Right cardiac atrium (tissue), 5 donors: ENCODE results near the gene FRAT1. TPM values are rescaled to one million over a fixed set of nuclear protein-coding genes. Genes with fewer than 3 reads are reported as not detected.

Experiments used
- ATAC-seq, 2 donors: fragments of 200-7000 bp; cut with Tn5 transposase; one replicate each; pipeline versions ENCODE4 v1.8.0 to v1.9.1; 2020; ENCODE audit warnings: moderate library complexity in 2 of 2, mild to moderate bottlenecking in 1 of 2
- DNase-seq, 3 donors: peaks; one replicate each; pipeline ENCODE4 v3.0.0-alpha.2; 2020
- H3K27ac ChIP-seq: one replicate; pipeline ENCODE4 v1.5.1; 2013; ENCODE audit warnings: mild to moderate bottlenecking, low read length, control low read depth, moderate library complexity
- H3K27me3 ChIP-seq: one replicate; pipeline ENCODE4 v1.6.1; 2013; ENCODE audit not compliant: control insufficient read depth, insufficient read depth
- H3K4me1 ChIP-seq: one replicate; pipeline ENCODE4 v1.6.1; 2013; ENCODE audit warnings: low read length; ENCODE audit not compliant: control insufficient read depth, insufficient read depth
- H3K4me3 ChIP-seq: one replicate; pipeline ENCODE4 v1.5.1; 2013; ENCODE audit warnings: low read length, control low read depth
- H3K9me3 ChIP-seq: one replicate; pipeline ENCODE4 v1.6.1; 2013; ENCODE audit warnings: low read length; ENCODE audit not compliant: control insufficient read depth
- WGBS: extraction: QIAGEN DNeasy Blood & Tissue Kit; methylation state at CpG from one replicate; pipeline ENCODE4 v1.1.7; 2013; 5-methylcytosine and 5-hydroxymethylcytosine counted together
- intact Hi-C, 4 donors: fragments of 100-400 bp; cut with DNase I; formaldehyde crosslinking; loops; one replicate each; pipeline versions ENCODE4 v1.11.0 to v1.14.0; 2022 to 2023
- polyA plus RNA-seq: library from polyadenylated mRNA; stranded (reverse); fragments of 200-250 nt; gene quantifications from one replicate; pipeline ENCODE4 v1.2.3, GENCODE V29; 2013
- total RNA-seq, 4 donors: library from RNA; stranded (reverse); fragmentation: NEBNext Ultra II Directional; extraction: Animal tissue kit (Norgen Biotek cat#: 25700); gene quantifications; one replicate each; pipeline ENCODE4 v1.2.1, GENCODE V29; 2021
- donor health status: healthy with polysubstance abuse.
- donor health status: DM: no; HTN: yes; CAD: no.
- donor health status: DM: no; HTN: no; CAD: no.
- donor health status: DM: no; HTN: yes; CAD: no; lungs with severe emphysema.
- donor health status: DM: yes; HTN: yes; CAD: no.

Gene FRAT1
- total and polyA plus RNA-seq, 5 donors, result 1.6 to 6.6 (median 6.1) TPM

GRCh38 chr10:97327348-97328294 is 8.6 kb downstream of the FRAT1 start:
- 79% methylated on average over 7 of the region's 7 CpGs for WGBS

GRCh38 chr10:97328646-97329453 is 9.8 kb downstream of the FRAT1 start:
- peaks cover 7% of the 10 kb centered on the region for H3K4me1 ChIP-seq
- H3K4me3 ChIP-seq, result no peak overlapping the region
- no peak for ATAC-seq
- H3K27ac ChIP-seq, result no peak overlapping the region
- DNase-seq, result no peak
- no peaks in the 10 kb centered on the region for H3K9me3 ChIP-seq
- intact Hi-C loops, result no loop called here
- WGBS, result 67% methylated on average over 3 of the region's 3 CpGs
- H3K27me3 ChIP-seq, result no peaks in the 10 kb centered on the region

More at GRCh38 chr10:97327348-97328294, 8.6 kb downstream of the FRAT1 start:
- H3K27me3 ChIP-seq, result no peaks in the 10 kb centered on the region
- no peaks in the 10 kb centered on the region for H3K9me3 ChIP-seq
- intact Hi-C loops, result no loop called here
- ATAC-seq, result no peak
- no peak overlapping the region for H3K4me3 ChIP-seq
- H3K4me1 ChIP-seq, result peaks cover 5% of the 10 kb centered on the region
- H3K27ac ChIP-seq, result no peak overlapping the region
- no peak for DNase-seq

DNA sequence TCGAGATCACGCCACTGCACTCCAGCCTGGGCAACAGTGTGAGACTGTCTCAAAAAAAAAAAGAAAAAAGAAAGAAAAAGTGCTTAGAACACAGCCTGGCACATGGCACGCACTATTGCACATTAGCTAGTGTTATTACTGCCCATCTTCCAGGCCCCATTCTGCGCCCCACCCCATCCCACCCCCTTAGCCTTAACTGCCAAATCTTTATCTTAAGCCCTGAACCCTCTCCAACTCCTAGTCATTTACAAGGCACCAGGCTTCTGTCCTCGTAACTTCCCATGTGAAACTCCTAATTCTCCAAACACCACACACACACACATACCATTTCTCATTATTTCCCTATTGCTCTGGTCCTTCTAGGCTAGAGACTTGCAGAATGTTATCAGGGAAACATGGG is 10.7 kb downstream of the FRAT1 start:
- Histone ChIP-seq H3K27ac (no peak overlapping the region), H3K4me3 (no peak overlapping the region), H3K9me3 (no peaks in the 10 kb centered on the region), H3K27me3 (no peaks in the 10 kb centered on the region), H3K4me1 (peaks cover 7% of the 10 kb centered on the region)
- 72% methylated on average over 5 of the region's 5 CpGs for WGBS
- ATAC-seq (no peak), DNase-seq (peak in 1 of 3 donors; percentile 65)
- intact Hi-C loops, result loop anchor here in 2 of 4 donors (5.0 to 10.0 kb wide), 2 partner anchors 37 to 45 kb away; partner anchors contain the start of gene ARHGAP19 (in 1 of the 2)

DNA sequence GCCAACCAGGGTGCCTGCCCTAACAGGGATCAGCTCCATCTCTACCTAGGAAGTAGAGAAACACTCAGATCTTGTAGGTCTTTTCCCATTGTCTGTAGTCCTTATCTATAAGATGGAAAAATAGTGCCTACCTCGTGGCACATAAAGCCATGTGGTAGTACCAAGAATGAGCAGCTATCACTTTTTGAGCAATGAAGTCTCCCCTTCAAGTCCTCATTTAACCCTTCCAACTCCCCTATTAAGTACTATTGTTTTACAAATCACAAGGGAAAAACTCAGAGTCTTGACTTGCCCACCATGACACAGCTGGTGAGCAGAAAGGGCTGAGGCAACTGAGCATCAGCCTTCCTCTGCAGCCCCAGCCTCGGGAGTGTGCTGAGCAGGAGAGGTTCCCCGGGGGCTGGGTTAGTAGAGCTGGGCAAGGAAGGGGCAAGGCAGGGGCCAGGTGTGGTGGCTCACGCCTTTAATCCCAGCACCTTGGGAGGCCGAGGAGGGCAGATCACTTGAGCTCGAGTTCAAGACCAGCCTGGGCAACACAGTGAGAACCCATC is 12.2 kb downstream of the FRAT1 start:
- H3K27me3 ChIP-seq, result no peaks in the 10 kb centered on the region
- intact Hi-C loops, result loop anchor here in 2 of 4 donors (5.0 to 10.0 kb wide), 2 partner anchors 39 to 46 kb away; partner anchors contain the start of gene ARHGAP19 (in 1 of the 2)
- no peak for ATAC-seq
- peaks cover 7% of the 10 kb centered on the region for H3K4me1 ChIP-seq
- peak overlapping the region; percentile 67 for H3K4me3 ChIP-seq
- DNase-seq, result no peak
- 66% methylated on average over 6 of the region's 6 CpGs for WGBS
- H3K9me3 ChIP-seq, result no peaks in the 10 kb centered on the region
- H3K27ac ChIP-seq, result no peak overlapping the region

DNA sequence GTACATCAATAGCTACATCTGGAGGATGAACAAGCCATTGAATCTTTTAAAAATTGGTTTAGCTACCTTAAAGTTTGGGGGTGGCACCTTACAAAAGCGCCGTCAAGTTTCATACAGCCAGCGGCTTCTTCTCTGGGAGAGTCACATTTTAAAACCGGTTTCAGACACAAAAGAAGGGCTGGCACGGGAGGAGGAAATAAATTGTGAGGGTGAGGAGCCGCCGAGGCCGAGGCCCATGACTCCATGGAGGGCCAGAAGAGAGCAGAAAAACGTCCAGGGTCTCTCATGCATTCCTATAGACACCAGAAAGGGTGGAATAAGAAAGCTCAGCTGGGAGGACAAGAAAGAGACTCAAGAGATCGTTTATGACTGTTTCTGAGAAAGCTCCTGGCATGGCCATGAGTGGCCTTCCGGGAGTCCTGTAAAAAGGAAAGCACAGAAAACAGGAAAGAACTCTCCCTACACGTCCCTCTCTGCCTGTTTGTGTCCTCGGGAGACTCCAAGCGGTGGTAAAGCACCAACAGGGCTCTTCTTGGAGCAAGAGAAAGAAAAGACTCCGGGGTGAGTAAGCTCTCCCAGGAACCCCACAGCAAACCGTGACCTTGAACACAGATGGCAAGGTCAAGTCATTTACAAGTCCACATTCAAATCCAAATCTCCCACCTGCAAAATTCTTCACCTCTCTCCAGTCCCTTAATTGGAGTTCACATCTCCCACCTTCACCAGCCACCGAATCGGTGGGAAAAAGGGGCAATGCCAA is 13.7 kb downstream of the FRAT1 start:
- H3K27ac ChIP-seq, result peak overlapping the region; percentile 59
- intact Hi-C loops, result loop anchor here in 2 of 4 donors (5.0 to 10.0 kb wide), 2 partner anchors 40 to 48 kb away; partner anchors contain the start of gene ARHGAP19 (in 1 of the 2)
- peaks cover 10% of the 10 kb centered on the region for H3K4me1 ChIP-seq
- DNase-seq (peak in 2 of 3 donors; percentile 26 to 62), ATAC-seq (peak; percentile 41 to 43)
- peak overlapping the region; percentile 67 for H3K4me3 ChIP-seq
- no peaks in the 10 kb centered on the region for H3K9me3 ChIP-seq
- WGBS, result 10% methylated on average over 18 of the region's 18 CpGs
- H3K27me3 ChIP-seq, result no peaks in the 10 kb centered on the region

- peaks cover 10% of the 10 kb centered on the region for H3K4me1 ChIP-seq
- peak in 1 of 3 donors; percentile 61 for DNase-seq
- peak overlapping the region; percentile 67 for H3K4me3 ChIP-seq
- intact Hi-C loops, result loop anchor here in 2 of 4 donors (5.0 to 10.0 kb wide), 2 partner anchors 41 to 48 kb away; partner anchors contain the start of gene ARHGAP19 (in 1 of the 2)
- no peak for ATAC-seq
- no peaks in the 10 kb centered on the region for H3K9me3 ChIP-seq
- H3K27me3 ChIP-seq, result no peaks in the 10 kb centered on the region
- peak overlapping the region; percentile 59 for H3K27ac ChIP-seq
- WGBS, result 3% methylated on average over 7 of the region's 7 CpGs
These were observed 14.2 kb downstream of the FRAT1 start for GRCh38 chr10:97333351-97333600.

GRCh38 chr10:97333601-97334369 is 14.7 kb downstream of the FRAT1 start:
- Histone ChIP-seq H3K9me3 (no peaks in the 10 kb centered on the region), H3K4me1 (peaks cover 8% of the 10 kb centered on the region), H3K4me3 (peak overlapping the region; percentile 67), H3K27me3 (no peaks in the 10 kb centered on the region), H3K27ac (peak overlapping the region; percentile 59)
- intact Hi-C loops, result loop anchor here in 2 of 4 donors (5.0 to 10.0 kb wide), 2 partner anchors 41 to 49 kb away; partner anchors contain the start of gene ARHGAP19 (in 1 of the 2)
- WGBS, result under 1% methylated on average over 89 of the region's 89 CpGs
- peak; percentile 50 to 82 (median 80) for DNase-seq
- peak; percentile 7 to 22 for ATAC-seq

DNA sequence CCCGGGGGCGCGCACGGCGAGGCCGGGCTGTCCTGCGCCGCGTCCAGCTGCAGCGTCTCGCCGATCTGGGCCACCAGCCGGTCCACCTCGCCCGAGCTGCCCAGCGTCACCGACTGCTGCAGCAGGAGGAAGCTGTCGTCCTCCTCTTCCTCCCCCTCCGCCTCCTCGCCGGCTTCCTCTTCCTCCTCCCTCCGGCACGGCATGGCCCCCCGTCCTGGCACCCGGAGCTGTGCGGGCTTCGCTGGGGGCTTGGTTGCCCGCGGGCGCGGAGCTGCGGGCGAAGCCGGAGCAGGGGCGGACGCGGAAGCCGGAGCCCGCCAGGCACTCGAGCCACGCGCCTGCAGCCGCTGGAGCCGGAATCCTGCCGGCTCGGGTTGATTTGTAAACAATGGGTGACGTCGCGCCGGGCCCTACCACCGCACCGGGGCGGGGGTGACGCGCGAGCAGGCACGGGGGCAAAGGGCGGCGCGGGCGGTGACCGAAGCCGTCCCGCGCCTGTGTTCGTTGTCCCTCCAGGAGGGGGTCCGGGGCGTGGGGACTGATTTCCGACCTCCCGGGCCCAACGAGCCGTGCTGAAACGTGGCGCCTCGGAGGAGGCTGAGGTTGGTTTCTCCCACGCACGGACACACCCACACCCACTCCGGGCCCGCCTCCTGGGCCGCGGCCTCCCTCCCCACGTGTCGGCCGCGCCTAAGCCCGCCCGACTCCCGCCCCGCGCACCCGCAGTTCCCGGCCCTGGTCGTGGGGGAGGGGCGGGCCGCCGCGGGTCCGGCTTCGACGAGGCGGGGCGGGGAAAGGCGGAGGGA is 15.5 kb downstream of the FRAT1 start, which contains the start of gene FRAT2:
FRAT2 (minus strand) TSS at position 360 of the 806 bp plus-strand sequence; CDS start at position 203, 157 bp downstream.
- Histone ChIP-seq H3K4me3 (peak within 1 kb of the TSS; percentile 67), H3K9me3 (no peaks in the 10 kb centered on the region), H3K27ac (peak within 1 kb of the TSS; percentile 59), H3K27me3 (no peaks in the 10 kb centered on the region), H3K4me1 (peaks cover 8% of the 10 kb centered on the region)
- DNase-seq (peak; percentile 92 to 97 (median 97)), ATAC-seq (peak; percentile 98)
- under 1% methylated on average over 103 of the region's 103 CpGs for WGBS
- intact Hi-C loops, result loop anchor here in 2 of 4 donors (5.0 to 10.0 kb wide), 2 partner anchors 42 to 50 kb away; partner anchors contain the start of gene ARHGAP19 (in 1 of the 2)

DNA sequence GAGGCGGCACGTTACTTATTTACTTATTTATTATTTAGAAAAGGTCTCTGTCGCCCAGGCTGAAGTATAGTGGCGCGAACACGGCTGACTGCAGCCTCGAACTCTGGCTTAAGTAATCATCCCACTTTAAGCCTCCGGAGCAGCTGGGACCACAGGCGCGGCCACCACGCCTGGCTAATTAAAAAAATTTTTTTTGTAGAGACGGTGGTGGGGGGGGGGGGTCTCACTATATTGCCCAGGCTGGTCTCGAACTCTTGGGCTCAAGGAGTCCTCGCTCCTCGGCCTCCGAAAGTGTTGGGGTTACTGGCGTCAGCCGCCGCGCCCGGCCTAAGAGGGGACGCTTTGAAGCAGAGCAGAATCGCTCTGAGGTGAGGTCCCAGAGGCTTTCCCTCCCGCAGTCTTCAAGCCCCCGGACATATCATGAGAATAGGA is 16.1 kb downstream of the FRAT1 start:
- ATAC-seq (no peak), DNase-seq (peak in 2 of 3 donors; percentile 66 to 67)
- Histone ChIP-seq H3K27me3 (no peaks in the 10 kb centered on the region), H3K4me3 (peak overlapping the region; percentile 67), H3K27ac (no peak overlapping the region), H3K4me1 (peaks cover 8% of the 10 kb centered on the region), H3K9me3 (no peaks in the 10 kb centered on the region)
- WGBS, result 5% methylated on average over 25 of the region's 25 CpGs
- intact Hi-C loops, result loop anchor here in 1 of 4 donors (10.0 kb wide), 1 partner anchor 50 kb away; no protein-coding TSS in a partner anchor
